Upper lobe of right lung (tissue), 1 donor: ENCODE results near the gene WIF1. TPM values are rescaled to one million over a fixed set of nuclear protein-coding genes. Genes with fewer than 3 reads are reported as not detected.

Source experiments
- ATAC-seq: fragments of 200-7000 bp; cut with Tn5 transposase; one replicate; pipeline ENCODE4 v1.9.1; 2020; ENCODE audit warnings: mild to moderate bottlenecking, moderate library complexity
- DNase-seq: peaks from one replicate; pipeline ENCODE4 v3.0.0-alpha.2; 2020
- H3K27ac ChIP-seq: fragments of 200-600 bp; one replicate; pipeline ENCODE4 v1.8.0; 2022
- H3K27me3 ChIP-seq: fragments of 200-600 bp; one replicate; pipeline ENCODE4 v1.8.0; 2022; ENCODE audit warnings: mild to moderate bottlenecking
- H3K36me3 ChIP-seq: fragments of 200-600 bp; one replicate; pipeline ENCODE4 v1.8.0; 2022
- H3K4me1 ChIP-seq: fragments of 200-600 bp; one replicate; pipeline ENCODE4 v1.8.0; 2022
- H3K4me3 ChIP-seq: fragments of 200-600 bp; one replicate; pipeline ENCODE4 v1.8.0; 2022; ENCODE audit warnings: mild to moderate bottlenecking
- H3K9me3 ChIP-seq: fragments of 200-600 bp; one replicate; pipeline ENCODE4 v1.8.0; 2022
- CTCF ChIP-seq: fragments of 200-600 bp; IDR thresholded peaks from one replicate; pipeline ENCODE4 v1.8.0; 2022; ENCODE audit warnings: antibody characterized with exemption
- intact Hi-C: fragments of 100-400 bp; cut with DNase I; formaldehyde crosslinking; loops from one replicate; pipeline ENCODE4 v1.11.0; 2022
- total RNA-seq: library from RNA; stranded (reverse); fragmentation: NEBNext Ultra II Directional; extraction: Animal tissue kit (Norgen Biotek cat#: 25700); gene quantifications from one replicate; pipeline ENCODE4 v1.2.1, GENCODE V29; 2021
- donor health status: DM: no; HTN: yes; CAD: no; lungs with severe emphysema.

Gene WIF1
- total RNA-seq, 1 donor from 2014 or later: 171 TPM

GRCh38 chr12:65126482-65126881 lies 5.4 kb upstream of the WIF1 start:
- no peak for TF ChIP-seq CTCF
- H3K9me3 ChIP-seq: no peaks in the 10 kb centered on the region
- no peak overlapping the region for H3K27ac ChIP-seq
- H3K4me1 ChIP-seq: peaks cover 6% of the 10 kb centered on the region
- no peaks in the 10 kb centered on the region for H3K36me3 ChIP-seq
- ATAC-seq: no peak
- no peak overlapping the region for H3K4me3 ChIP-seq
- DNase-seq: no peak
- intact Hi-C loops: loop anchor here (10.0 kb wide), 1 partner anchor 232 kb away; no protein-coding TSS in a partner anchor
- H3K27me3 ChIP-seq: peaks cover 33% of the 10 kb centered on the region

GRCh38 chr12:65125975-65126374 lies 4.9 kb upstream of the WIF1 start:
- TF ChIP-seq CTCF: no peak
- DNase-seq: no peak
- Histone ChIP-seq H3K27ac (no peak overlapping the region), H3K4me3 (no peak overlapping the region), H3K9me3 (no peaks in the 10 kb centered on the region), H3K27me3 (peaks cover 38% of the 10 kb centered on the region), H3K36me3 (no peaks in the 10 kb centered on the region), H3K4me1 (peaks cover 6% of the 10 kb centered on the region)
- intact Hi-C loops: loop anchor here (10.0 kb wide), 1 partner anchor 231 kb away; no protein-coding TSS in a partner anchor
- no peak for ATAC-seq

- peaks cover 6% of the 10 kb centered on the region for H3K4me1 ChIP-seq
- H3K36me3 ChIP-seq: no peaks in the 10 kb centered on the region
- no peaks in the 10 kb centered on the region for H3K9me3 ChIP-seq
- no peak for ATAC-seq
- no peak for DNase-seq
- no peak for TF ChIP-seq CTCF
- no peak overlapping the region for H3K4me3 ChIP-seq
- H3K27ac ChIP-seq: no peak overlapping the region
- peaks cover 45% of the 10 kb centered on the region for H3K27me3 ChIP-seq
- intact Hi-C loops: loop anchor here (10.0 kb wide), 1 partner anchor 230 kb away; no protein-coding TSS in a partner anchor
Measured at GRCh38 chr12:65125247-65125646, 4.1 kb upstream of the WIF1 start.

- no peaks in the 10 kb centered on the region for H3K36me3 ChIP-seq
- intact Hi-C loops: loop anchor here (10.0 kb wide), 1 partner anchor 229 kb away; no protein-coding TSS in a partner anchor
- H3K27ac ChIP-seq: no peak overlapping the region
- no peaks in the 10 kb centered on the region for H3K9me3 ChIP-seq
- no peak overlapping the region for H3K4me3 ChIP-seq
- no peak for DNase-seq
- H3K4me1 ChIP-seq: peaks cover 6% of the 10 kb centered on the region
- H3K27me3 ChIP-seq: peaks cover 51% of the 10 kb centered on the region
- peak; percentile 24 for ATAC-seq
- TF ChIP-seq CTCF: peak; percentile 68
Measured at GRCh38 chr12:65123435-65124063, 2.4 kb upstream of the WIF1 start.

- intact Hi-C loops: loop anchor here (10.0 kb wide), 1 partner anchor 228 kb away; no protein-coding TSS in a partner anchor
- Histone ChIP-seq H3K27me3 (peaks cover 56% of the 10 kb centered on the region), H3K27ac (no peak overlapping the region), H3K4me3 (no peak overlapping the region), H3K9me3 (no peaks in the 10 kb centered on the region), H3K4me1 (peaks cover 6% of the 10 kb centered on the region), H3K36me3 (no peaks in the 10 kb centered on the region)
- ATAC-seq: no peak
- DNase-seq: no peak
- no peak for TF ChIP-seq CTCF
Measured at GRCh38 chr12:65122703-65123102, 1.6 kb upstream of the WIF1 start.
